GM19468 (cell line): Measurements from ENCODE around the gene ERG.

Experiments used
- ATAC-seq: cut with Tn5 transposase; IDR thresholded peaks from one replicate; pipeline ENCODE4 v1.9.1; 2021; ENCODE audit warnings: mild to moderate bottlenecking, moderate library complexity, moderate number of reproducible peaks; ENCODE audit not compliant: unreplicated experiment; ENCODE audit errors: extremely low read depth

The ERG gene, protein sequence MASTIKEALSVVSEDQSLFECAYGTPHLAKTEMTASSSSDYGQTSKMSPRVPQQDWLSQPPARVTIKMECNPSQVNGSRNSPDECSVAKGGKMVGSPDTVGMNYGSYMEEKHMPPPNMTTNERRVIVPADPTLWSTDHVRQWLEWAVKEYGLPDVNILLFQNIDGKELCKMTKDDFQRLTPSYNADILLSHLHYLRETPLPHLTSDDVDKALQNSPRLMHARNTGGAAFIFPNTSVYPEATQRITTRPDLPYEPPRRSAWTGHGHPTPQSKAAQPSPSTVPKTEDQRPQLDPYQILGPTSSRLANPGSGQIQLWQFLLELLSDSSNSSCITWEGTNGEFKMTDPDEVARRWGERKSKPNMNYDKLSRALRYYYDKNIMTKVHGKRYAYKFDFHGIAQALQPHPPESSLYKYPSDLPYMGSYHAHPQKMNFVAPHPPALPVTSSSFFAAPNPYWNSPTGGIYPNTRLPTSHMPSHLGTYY

DNA sequence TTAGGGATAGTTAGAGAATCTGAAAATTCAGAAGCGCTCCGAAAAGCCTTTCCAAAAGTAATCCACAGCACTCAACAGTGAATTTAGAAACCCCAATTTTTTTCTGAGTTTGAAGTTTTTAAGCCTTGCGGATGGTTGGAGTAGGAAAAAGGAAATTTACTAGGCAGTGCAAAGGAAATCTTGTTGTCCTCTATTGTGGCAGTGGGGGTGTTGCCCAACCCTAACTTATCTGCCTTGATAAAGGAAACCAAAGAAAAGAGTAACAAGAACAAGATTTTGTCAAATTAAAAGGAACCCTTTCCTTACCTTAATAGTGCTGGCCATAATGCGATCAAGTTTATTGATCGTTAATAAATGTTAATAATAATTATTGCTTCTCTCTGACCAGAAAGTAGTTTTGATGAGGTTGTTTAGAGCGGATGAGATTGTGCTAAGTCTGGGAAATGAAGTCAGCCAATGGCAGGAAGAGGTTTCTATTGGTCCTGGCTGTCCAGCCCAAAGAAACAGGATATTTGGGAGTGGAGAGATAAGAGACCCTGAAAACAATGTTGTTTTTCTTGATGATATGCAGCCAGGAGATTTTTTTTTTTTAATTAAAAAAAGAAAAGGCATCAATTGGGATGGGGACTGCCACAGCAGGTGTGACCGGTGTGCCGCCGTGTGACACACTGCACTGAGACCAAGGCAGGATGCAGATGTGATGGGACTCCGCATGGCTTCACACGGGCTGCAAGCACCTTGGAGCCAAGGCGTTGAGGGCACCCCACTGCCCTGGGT, at the start of gene ERG:
TSS of gene ERG (minus strand) at position 421 of the 777 bp plus-strand sequence. CDS start at position 324, 97 bp downstream.
- ATAC-seq, result no peak

DNA sequence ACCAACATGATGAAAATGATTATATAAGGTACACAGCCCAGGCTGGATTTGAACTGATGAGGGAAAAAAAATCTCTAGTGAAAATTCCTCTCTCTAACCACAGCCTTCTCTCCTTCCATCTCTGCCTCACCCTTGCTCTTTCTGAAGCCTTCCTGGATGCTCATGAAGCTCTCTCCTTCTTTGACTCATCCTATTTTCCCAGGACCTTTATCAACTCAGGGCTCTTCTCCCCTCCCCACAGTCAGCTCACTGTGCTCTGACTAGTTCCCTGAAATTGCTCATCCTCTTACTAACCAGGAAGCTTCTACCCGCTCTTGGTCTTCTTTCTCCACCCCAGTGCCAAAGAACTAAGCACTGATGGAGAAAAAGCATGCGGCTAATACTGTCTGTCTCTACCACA, 46.4 kb upstream of the ERG start:
- ATAC-seq, result no peak

GRCh38 chr21:38542263-38542662, 44.0 kb upstream of the ERG start:
- ATAC-seq, result no peak

DNA sequence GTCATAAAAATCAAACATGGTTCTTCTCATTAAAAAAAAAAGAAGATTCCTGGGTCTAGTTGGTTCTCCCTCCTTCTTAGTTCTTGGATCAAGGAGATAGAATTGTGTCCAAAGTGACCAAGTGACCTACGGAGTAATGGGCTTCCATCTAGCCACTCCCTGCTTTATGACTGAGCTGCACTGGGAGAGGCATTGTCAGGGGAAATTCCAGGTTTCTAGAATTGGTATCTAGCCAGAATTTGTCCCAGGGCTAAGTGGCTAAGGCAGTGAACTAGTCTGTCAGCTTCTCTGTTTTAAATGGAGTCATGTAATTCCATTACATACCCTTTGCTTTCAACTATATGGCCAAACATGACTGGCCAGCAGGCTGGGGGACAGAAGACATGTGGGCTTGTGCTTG, 40.1 kb upstream of the ERG start:
- ATAC-seq, result no peak

DNA sequence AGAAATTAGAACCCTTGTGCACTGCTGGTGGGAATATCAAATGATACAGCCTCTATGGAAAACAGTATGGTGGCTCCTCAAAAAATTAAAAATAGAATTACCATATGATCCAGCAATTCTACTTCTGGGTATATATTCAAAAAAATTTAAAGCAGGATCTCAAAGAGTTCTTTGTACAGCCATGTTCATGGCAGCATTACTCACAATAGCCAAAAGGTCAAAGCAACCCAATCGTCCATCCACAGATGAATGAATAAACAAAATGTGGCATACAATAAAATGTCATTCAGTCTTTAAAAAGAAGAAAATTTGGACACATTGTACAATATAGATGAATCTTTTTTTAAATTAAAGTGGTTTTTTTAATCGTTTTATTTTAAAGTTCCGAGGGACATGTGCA, 36.3 kb upstream of the ERG start:
- ATAC-seq, result no peak

DNA sequence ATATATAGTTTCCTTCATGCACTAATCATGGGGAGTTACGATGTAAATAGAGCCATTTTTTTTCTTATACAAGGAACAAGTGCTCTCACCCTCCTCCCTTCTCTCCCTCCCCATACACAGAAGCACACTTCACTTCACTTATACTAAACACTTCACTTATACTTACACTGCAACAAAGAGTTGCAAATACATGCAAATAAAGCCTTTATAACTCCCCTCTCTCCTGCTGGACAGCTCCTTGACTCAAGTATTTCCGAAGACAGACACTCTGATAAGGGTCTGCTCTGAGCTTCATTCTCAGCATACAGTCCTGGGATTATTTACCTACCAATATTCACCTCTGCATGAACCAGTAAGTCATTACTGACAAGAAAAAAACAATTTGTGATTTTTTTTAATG, 35.6 kb upstream of the ERG start:
- no peak for ATAC-seq

DNA sequence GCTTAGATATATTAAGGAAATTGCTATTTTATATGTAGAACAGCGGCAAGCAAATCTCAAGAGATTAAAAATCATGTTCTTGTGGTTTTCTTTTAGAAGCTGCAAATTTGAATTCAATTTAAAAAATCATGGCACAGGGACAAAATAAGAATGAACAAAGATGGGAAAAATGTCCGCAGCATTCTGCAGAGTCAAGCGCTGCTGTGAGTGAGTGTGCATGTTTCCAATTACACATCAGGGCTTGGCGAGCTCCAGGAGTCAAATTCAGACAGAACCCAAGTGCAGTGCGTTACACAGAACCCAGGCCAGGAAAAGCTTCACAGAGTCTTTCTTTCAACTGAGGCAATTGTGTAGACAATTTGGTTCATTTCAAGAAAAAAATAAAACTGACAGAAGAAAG, 33.3 kb upstream of the ERG start:
- no peak for ATAC-seq

DNA sequence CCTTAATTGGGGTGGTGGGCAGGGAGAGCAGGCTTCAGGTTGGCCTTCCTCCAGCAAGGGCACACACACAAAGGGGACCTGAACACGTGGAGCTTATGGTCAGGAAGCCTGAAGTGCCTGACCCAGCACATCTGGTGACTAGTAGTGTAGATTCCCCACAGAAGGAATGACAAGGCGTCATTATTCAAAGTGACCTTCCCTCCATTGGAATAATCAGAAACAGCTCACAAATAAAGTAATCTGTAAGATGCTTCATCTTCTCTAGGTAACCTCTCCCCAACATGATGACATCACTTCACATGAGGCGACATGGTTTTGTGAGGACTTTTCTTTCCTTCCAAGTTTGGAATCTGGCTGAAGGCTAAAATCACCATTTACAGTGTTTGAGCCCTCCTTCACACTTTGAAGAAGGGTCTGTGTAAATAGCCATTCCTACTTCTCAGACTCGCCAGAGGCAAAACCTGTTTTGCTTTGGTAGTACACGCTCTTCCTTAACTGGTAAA, 32.8 kb upstream of the ERG start:
- no peak for ATAC-seq

DNA sequence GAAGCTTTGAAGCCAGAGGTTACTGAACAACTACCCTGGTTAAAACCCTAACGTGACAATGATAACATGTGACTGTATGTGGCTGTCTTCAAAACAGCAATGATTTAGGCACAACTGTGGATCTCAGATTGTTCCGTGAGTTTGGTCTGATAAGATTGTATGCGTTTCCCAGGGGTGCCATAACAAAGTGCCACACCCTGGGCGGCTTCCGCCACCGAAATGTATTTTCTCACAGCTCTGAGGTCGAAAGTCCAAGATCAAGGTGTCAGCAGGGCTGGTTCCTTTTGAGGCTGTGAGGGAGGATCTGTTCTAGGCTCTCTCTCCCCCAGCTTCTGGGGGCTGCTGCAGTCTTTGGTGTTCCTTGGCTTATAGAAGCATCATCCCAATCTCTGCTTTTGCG, 29.5 kb upstream of the ERG start:
- ATAC-seq, result no peak

GRCh38 chr21:38525454-38525853, 27.2 kb upstream of the ERG start:
- no peak for ATAC-seq

- no peak for ATAC-seq
Observed at GRCh38 chr21:38524168-38525153, 26.2 kb upstream of the ERG start.

DNA sequence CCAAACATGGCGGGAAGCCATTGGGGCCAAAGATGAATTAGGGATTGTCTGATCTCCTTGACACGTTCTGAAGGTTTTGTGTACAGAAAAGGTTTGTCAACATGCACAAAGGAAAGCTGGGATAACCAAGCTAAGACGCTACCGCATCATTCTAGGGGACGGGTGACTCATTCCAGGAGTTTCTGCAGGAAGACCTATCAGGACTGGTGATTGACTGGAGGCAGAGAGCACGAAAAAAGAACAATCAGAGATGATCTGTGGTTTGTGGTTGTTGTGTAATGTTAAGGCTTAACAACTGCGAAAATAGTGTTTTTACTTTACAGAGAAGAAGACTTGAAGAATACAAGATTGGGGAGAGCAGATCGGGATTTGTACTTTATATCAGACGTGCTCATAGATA, 22.2 kb upstream of the ERG start:
- no peak for ATAC-seq

GRCh38 chr21:38511662-38512243, 13.5 kb upstream of the ERG start:
- no peak for ATAC-seq

GRCh38 chr21:38511198-38511597, 12.9 kb upstream of the ERG start:
- ATAC-seq, result no peak

DNA sequence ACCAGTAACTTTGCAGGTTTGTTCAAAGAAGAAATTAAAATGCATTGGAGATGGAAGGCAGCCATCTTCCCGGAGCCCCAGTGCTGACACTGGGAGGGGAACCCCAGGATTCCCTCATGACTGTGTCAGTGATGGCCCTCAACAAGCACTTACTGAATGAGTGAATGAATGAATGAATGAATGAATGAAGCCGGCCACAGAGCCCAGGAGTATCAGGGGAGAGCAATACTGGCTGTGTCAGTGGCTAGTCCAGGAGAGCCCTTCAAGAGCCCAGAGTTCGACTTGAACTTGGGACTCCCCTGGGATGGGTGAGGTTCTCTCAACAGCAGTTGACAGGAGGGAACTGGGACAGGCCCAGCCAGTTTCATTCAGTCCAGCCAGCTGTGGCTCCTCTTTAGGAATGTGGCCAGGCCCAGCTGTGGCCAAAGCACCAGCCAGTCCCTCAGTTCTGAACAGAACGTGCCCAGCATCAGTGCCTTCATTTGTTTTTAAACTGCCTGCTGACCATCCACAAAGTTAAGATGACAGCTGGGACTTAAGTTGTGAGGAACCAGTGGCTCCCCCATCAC, 9.2 kb upstream of the ERG start:
- no peak for ATAC-seq

- ATAC-seq, result no peak
Observed at GRCh38 chr21:38506661-38507281, 8.5 kb upstream of the ERG start.

GRCh38 chr21:38505654-38506523, 7.6 kb upstream of the ERG start:
- no peak for ATAC-seq

DNA sequence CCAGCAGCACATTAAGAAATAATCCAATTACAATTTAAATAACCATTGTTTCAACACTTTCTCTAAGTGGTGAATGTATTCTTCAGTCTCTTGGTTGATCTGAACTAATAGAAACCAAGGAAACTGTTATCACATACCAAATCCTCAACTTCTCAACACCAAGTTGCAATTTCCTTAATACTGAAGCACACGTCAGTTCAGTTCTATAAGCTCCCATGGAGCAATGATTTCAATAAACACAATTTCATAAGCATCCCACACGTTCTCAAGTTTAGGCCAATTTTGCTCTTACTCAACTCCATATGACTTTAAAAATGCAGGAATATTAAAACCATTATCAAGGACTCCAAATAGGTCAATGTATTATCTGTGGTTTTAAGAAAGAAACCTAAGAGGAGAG, 5.8 kb upstream of the ERG start:
- no peak for ATAC-seq
